ENCODE data around the gene STARD5. TPM values are rescaled to one million over a fixed set of nuclear protein-coding genes. Genes with fewer than 3 reads are reported as not detected.

STARD5 gene
- total RNA-seq, 2 experiments from 2014 or later: 4.3 to 4.6 TPM

DNA sequence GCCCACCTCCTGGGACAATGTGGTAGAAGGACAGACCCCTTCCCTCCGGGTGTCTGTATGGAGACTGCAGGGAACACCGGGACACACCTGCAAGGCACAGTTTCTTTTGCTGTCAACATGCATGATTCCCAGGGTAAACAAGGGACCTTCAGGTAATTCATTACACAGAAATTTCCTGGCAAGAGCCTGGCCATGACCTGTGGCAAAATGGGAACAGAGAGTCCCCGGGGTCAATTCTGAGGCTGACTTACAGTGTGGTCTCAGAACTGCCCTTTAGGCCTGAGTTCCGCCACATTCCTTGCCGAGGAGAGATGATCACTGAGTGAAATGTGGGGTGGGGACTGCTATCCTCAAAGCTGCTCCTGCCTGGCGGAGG is 6.3 kb downstream of the STARD5 start:
- CTCF ChIA-PET: no interaction called here

DNA sequence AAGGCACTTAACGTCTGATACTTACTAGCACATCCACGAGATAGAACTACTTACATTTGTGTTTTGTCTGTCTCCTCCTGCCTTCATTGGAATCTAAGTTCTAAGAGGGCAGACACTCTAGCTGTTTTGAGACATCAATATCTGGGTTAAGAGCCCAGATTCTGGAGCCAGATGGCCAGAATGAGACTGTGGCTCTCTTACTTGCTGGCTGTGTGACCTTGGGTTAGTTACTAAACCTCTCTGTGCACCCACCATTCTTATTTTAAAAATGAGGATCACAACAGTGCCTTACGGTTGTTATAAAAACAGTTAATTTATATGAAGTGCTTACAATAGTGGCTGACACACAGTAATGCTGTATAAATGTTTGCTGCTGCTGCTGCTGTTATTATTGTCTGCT is 7.7 kb downstream of the STARD5 start:
- ChIA-PET POLR2A (no interaction called here), CTCF (no interaction called here)

More for the DNA sequence above, 6.3 kb downstream of the STARD5 start:
- POLR2A ChIA-PET: no interaction called here

DNA sequence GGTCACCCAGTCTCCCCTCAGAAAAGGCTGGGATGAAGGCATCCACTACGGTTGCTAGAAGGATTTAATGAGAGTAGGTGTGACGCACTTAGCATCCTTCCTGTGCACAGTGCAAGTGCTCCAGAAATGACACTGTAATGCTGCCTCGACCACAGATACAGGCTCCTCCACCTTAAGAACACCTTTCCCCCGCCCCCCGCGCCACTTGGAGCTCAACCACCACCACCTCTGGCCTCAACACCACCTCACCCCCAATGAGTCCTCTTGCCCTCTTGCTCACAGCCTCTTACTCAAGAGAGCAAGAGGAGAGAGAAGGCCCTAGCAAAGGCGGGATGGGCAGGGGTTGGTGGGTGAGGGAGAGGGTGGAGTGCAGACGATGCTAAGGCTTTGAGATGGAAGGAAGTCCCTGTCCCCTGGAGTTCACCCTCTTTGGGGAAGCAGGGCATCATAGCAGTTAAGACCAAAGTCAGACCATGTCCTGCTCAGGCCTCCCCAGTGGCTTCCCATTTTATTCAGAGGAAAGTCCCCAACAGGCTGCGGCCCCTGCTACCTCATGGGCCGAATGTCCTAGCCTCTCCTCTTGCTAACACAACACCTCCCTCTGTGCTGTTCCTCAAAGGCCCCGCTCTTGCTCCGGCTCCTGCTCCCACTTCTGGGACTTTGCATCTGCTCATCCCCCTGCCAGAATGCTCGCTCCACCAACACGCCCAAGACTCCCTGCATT is 8.3 kb downstream of the STARD5 start:
- CTCF ChIA-PET: no interaction called here
- POLR2A ChIA-PET: interaction anchor here (1.0 kb wide), 1 partner anchor 8 kb away, joined by 8 read pairs; the partner anchor contains the start of gene STARD5

DNA sequence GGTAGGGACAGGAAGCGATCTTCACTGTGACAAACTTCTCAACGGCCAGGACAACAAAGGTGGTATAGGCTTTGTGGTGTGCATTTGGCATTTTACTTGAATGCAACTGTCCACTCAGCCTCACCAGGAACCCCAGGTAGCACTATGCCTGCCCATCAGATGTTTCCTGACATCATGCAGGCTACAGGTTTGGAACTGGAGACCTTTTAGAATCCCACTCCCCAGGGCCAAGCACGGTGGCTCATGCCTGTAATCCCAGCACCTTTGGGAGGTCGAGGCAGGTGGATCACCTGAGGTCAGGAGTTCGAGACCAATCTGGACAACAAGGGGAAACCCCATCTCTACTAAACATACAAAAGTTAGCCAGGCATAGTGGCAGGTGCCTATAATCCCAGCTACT is 9.6 kb downstream of the STARD5 start:
- CTCF ChIA-PET: interaction anchor here (0.7 kb wide), 1 partner anchor 864 kb away, joined by 4 read pairs; no protein-coding TSS in a partner anchor
- POLR2A ChIA-PET: no interaction called here

DNA sequence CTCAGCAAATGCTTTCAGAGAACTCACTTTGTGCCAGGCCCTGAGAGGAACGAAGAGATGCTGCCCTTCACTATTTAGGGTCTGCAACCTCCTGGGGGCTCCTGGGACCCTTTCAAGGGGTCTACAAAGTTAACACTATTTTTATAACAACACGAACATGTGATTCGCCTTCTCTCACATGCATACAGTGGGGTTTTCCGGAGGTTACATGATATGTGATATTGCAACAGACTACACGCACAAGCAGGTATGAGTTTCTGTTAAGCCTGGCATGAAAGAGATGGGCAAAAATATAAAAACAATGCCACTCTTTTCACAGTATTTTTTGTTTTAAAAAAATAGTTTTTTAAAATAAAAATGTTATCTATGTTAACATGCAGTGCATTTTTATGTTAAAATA is 10.3 kb downstream of the STARD5 start:
- CTCF ChIA-PET: no interaction called here

DNA sequence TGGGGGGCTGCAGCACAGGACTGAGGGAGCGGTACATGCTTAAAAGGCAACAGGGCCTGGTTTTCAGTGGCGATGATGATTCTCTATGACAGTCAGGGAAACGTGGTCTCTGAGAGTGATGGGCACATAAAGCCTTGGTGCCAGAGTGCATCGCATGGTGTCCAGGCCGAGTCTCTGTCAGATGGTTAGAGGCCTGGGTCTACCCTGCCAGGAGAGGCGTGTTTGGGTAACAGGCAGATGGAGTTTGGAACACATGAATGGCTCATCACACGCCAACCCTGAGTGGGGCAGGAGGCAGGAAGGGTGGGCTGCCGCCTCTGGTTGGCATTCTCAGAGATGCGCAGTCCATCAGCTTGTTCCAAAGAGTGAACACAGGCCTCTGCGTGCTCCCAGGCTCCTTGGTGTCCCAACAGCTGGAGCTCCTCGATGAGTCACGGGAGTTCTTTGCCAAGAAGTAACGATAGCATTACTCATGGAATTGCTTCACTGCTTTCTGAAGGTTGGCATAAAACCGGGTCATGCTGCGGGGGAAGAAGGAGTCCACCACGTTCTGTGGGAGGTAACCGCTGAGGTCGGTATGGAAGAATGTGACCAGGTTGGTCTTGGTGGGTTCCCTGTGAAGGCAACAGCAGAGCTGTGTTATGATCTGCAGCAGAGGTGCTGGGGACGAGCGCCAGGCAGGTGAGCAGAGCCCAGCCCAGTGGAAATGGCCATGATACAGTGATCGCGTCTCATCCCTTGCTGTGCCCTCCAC is 11.0 kb downstream of the STARD5 start:
- POLR2A ChIA-PET: no interaction called here
- CTCF ChIA-PET: no interaction called here

More for the DNA sequence above, 10.3 kb downstream of the STARD5 start:
- POLR2A ChIA-PET: no interaction called here

DNA sequence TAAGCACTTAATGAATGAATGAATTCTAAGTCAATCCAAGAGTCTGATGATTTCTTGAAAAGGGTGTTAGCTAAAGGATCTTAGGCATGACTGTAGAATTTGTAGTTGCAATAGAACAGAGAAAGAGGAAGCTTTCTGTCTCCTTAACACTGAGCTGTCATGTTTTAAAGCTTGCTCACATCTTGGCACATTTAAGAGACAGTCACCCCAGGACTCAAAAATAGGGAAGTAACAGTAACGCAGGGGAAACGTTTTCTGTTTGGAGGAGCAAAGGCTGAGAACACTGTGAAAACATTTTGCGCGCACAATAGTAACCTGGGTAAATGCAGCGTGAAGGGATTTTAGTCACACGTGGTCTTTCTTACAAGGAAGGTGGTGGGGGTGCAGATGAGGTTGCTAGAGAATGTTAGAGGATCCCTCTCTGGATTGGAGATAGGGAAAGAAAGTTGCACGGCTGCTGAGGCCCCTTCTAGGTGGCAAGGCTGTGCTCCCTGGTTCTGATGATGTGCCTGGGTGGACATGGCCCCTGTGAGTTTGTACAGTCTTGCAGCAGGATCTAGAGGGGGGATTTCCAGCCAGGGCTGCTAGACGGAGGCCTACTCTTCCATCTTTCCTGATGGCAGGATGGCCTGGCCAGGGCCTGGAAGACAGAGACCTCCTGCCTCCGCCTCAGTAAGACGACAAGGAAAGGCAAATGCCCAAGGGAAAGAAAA is 12.0 kb downstream of the STARD5 start:
- CTCF ChIA-PET: interaction anchor here (1.0 kb wide), 1 partner anchor 37 kb away, joined by 4 read pairs; no protein-coding TSS in a partner anchor

DNA sequence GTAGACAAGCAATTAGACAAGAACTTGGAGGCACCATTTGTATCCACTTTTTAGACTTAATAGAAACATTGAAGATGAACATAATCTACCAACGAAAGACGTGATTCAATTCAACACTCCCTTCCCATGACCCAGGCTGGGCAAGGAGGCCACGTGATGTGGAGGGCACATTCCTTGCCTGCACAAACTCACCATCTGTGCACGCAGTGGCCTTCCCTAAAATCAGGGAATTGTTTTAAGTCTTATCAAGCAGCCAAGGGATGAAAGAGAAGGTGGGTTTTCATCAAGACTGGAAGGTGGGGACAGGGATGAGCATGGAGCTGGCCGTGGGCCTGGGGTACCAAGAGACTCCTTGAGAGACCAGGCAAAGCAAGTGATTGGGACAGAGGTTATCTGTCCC is 13.5 kb downstream of the STARD5 start:
- CTCF ChIA-PET: no interaction called here

More for the DNA sequence above, 12.0 kb downstream of the STARD5 start:
- POLR2A ChIA-PET: interaction anchor here (1.0 to 1.3 kb wide), 2 partner anchors 10 to 12 kb away, joined by 3 to 4 read pairs; partner anchors contain the start of gene STARD5

DNA sequence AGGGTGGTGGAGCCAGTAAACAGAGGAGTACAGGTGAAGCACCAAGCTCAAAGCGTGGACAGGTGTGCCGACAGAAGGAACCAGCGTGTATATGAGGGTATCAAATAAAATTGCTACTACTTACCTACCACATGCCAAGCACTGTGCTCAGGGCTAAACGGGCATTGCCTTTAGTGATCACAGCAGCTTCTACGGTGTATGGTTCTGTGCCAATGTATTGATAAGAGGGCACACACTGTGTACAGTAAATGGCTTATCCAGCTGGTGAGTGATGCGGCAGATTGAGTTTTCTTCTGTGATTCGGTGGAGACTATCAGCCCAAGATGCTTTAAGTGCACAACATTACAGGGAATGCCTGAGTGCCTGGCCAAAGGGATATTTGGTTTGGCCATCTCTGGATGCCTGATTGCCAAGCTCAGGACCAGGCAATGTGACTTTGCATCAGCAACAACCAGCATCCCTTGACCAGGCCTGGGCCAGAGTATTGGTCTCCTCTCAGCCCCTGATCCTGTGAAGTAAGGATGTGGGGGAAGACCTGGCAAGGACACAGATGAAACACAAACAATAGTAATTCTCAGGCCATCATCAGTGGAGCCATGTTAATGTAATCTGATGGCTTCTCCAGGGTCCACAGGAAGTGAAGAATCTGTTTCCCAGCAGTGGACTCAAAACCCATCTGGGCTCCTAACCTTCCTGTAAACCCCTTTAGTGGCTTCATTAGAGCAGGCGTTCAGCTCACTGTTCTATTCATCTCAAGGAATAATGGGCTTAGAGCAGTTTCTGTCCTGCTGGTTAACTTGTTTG is 14.1 kb downstream of the STARD5 start:
- ChIA-PET POLR2A (interaction anchor here (1.4 kb wide), 1 partner anchor 14 kb away, joined by 7 read pairs; the partner anchor contains the start of gene STARD5), CTCF (interaction anchor here (1.0 to 1.8 kb wide), 2 partner anchors 27 to 43 kb away, joined by 3 to 6 read pairs; no protein-coding TSS in a partner anchor)

More for the DNA sequence above, 13.5 kb downstream of the STARD5 start:
- POLR2A ChIA-PET: interaction anchor here (1.3 to 1.4 kb wide), 2 partner anchors 9 to 13 kb away, joined by 4 to 7 read pairs; partner anchors contain the start of gene STARD5

DNA sequence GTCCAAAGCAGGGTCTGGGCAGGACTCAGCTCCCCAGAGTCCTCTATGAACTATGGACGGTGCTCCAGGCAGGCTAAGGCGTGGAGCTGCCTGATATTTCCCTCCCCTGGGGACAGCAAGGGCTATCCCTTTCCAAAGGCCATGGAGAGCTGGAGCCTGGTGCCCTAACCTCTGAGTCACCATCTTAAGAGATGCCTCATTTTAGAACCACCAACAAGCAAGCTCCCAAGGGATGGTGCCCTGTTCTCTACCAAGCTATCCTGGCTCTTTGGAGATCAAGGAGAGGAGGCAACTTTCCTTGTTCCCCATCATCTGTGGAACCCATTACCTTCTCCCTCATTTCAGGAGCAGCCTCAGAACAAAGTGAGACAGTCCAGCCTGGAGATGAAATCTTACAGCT is 15.7 kb downstream of the STARD5 start:
- CTCF ChIA-PET: interaction anchor here (0.6 to 1.8 kb wide), 3 partner anchors 17 to 42 kb away, joined by 3 to 6 read pairs (median 3); no protein-coding TSS in a partner anchor
- POLR2A ChIA-PET: no interaction called here

DNA sequence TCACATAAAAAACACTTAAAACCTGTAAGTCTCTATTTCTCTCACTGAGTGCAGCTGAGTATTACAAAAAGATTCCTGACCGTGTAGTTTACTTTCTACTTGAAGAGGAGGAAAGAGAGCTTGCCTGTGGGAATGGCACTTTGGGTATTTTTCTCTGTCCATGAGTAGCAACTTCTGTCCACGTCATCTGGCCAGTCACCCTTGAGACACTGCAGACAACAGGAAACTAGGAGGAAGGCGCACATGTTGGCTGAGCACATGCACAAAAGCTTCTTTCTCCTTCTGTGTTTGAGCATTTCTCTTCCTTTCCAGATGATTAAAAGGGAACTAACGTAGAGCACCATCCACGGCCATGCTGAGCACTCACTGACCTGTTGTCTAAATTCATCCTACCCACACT is 19.7 kb downstream of the STARD5 start:
- ChIA-PET POLR2A (interaction anchor here (2.0 to 2.8 kb wide), 2 partner anchors 11 to 19 kb away, joined by 6 to 9 read pairs; partner anchors contain the start of gene STARD5), CTCF (interaction anchor here (0.8 kb wide), 1 partner anchor 29 kb away, joined by 3 read pairs; no protein-coding TSS in a partner anchor)

DNA sequence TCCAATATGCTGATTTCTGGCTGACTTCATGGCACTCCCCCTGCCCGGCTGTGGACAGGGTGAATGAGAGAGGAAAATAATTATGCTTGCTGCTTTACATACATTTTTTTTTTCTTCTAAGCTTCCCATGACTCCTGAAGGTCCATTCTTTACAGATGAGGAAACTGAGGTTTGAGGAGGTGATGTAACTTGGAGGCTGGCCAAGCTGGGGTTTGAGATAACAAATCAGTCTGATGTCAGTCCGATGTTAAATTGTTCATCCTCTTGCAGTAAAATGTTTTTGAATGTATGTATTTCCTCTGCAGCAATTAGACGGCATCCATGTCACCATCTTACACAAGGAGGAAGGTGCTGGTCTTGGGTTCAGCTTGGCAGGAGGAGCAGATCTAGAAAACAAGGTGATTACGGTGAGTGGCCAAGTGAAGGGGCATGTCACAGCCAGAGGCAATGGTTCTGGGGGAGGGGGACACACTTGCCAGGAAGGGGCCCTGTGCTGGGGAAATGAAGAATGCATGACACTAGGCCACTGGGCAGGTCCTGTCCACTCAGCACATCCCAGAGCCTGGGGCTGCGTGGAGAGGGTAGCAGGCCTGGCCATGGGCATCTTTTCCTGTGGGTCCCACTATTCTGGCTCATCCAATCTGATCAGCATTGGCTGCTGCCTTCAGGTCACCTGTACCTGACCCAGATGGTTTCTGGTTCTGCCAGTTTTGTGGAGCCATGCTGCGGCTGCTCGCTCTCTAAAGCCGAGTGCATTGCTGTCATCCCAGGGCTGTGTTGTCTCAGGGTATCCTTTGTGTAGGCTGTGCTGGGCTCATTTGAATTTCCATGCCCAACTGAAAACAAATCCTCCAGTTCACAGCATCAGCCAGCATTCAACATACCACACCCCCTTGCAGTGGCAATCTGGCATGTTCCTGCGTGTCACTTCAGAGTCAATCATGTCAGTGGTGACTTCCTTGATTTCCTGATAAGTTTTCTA is 20.4 kb downstream of the STARD5 start:
- POLR2A ChIA-PET: interaction anchor here (2.0 to 2.8 kb wide), 2 partner anchors 10 to 20 kb away, joined by 6 to 9 read pairs; partner anchors contain the start of gene STARD5
- CTCF ChIA-PET: interaction anchor here (2.8 kb wide), 1 partner anchor 29 kb away, joined by 16 read pairs; no protein-coding TSS in a partner anchor

DNA sequence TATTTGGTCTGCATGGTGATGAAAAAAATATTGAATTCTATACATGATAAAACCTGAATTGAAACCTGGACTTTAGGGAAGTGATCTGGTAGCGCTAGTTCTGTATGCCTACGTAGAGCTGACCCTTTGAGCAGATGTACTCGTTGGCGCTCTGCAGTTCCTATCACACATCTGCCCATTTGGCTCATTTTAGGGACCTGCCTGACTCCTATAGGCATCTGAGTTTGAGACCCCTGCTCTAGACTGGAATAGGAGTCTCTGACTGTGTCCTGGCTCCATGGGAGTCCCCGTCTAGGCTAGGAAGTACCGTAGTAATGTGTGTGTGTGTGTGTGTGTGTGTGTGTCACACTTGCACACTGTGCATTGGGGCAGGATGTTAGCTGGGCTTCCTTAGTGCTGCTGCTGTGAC is 21.2 kb downstream of the STARD5 start:
- POLR2A ChIA-PET: interaction anchor here (2.8 kb wide), 1 partner anchor 10 kb away, joined by 9 read pairs; no protein-coding TSS in a partner anchor
- CTCF ChIA-PET: interaction anchor here (2.1 to 2.8 kb wide), 2 partner anchors 10 to 28 kb away, joined by 12 to 16 read pairs; no protein-coding TSS in a partner anchor

DNA sequence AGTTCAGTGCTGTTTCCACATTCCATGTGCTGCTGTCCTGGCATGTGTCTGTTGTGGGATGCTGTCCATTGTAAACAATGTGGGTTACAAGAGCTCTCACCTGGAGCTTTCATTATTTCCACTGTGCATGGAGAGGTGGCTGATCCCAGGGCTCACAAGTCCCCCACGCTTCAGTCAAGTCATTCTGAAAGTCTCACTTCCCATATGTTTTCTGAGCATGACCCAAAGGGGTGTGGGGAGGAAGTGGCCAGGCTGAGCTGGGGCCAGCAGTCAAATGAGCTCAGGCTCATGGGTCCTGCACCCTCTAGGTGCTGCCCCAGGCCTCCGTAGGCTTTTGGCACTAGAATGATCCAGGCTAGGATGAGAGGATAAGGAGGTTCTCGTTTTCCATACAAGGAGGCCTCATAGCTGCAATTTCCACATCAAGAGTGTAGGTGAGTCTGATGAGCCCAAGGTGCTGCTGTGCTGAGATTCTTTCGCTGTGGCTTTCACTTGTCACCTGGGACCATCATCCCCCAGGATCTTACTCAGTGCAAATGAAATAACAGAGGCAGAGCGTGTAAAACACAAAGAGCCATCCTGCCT is 22.0 kb downstream of the STARD5 start:
- CTCF ChIA-PET: interaction anchor here (0.6 to 2.8 kb wide), 6 partner anchors 9 to 190 kb away, joined by 3 to 16 read pairs (median 4); partner anchors contain the start of gene STARD5
- POLR2A ChIA-PET: interaction anchor here (0.7 to 2.8 kb wide), 4 partner anchors 9 to 16 kb away, joined by 3 to 9 read pairs (median 4); no protein-coding TSS in a partner anchor

DNA sequence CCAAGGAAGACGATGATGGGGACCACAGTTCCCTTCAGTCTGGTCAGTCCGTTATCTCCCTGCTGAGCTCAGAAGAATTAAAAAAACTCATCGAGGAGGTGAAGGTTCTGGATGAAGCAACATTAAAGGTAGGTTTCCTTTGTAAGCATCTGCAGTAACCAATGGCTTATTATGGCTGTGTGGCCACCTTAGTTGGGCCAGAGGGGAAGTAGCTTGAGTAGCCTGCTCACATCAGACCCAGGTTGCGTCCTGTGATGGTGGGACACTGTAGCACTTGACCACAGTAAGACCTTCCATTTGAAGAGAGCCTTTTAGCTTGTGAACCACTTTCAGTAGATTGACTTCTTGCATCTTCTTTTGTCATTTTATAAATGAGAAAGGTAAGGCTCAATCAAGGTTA is 22.6 kb downstream of the STARD5 start:
- POLR2A ChIA-PET: interaction anchor here (0.7 to 2.8 kb wide), 4 partner anchors 8 to 15 kb away, joined by 3 to 9 read pairs (median 4); no protein-coding TSS in a partner anchor

DNA sequence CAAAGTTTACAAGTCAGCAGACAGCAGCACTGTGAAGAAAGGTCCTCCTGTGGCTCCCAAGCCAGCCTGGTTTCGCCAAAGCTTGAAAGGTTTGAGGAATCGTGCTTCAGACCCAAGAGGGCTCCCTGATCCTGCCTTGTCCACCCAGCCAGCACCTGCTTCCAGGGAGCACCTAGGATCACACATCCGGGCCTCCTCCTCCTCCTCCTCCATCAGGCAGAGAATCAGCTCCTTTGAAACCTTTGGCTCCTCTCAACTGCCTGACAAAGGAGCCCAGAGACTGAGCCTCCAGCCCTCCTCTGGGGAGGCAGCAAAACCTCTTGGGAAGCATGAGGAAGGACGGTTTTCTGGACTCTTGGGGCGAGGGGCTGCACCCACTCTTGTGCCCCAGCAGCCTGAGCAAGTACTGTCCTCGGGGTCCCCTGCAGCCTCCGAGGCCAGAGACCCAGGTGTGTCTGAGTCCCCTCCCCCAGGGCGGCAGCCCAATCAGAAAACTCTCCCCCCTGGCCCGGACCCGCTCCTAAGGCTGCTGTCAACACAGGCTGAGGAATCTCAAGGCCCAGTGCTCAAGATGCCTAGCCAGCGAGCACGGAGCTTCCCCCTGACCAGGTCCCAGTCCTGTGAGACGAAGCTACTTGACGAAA is 24.2 kb downstream of the STARD5 start:
- ChIA-PET POLR2A (interaction anchor here (0.5 to 1.5 kb wide), 6 partner anchors 9 to 1908 kb away, joined by 3 to 6 read pairs (median 4); partner anchors contain the start of gene STARD5), CTCF (interaction anchor here (1.1 to 1.9 kb wide), 2 partner anchors 24 to 34 kb away, joined by 4 to 6 read pairs; no protein-coding TSS in a partner anchor)

More for the DNA sequence above, 22.6 kb downstream of the STARD5 start:
- CTCF ChIA-PET: interaction anchor here (0.7 to 2.8 kb wide), 5 partner anchors 9 to 35 kb away, joined by 3 to 16 read pairs (median 5); partner anchors contain the start of gene STARD5
